SJCRH30 (cell line): ENCODE measurements around the gene BRI3. TPM values are rescaled to one million over a fixed set of nuclear protein-coding genes. Genes with fewer than 3 reads are reported as not detected.

Experiments
- DNase-seq, 2 experiments: peaks; one replicate each; pipeline ENCODE4 v3.0.0-alpha.2; 2015 to 2020
- H3K27ac ChIP-seq: fragments of 250-450 bp; sonication (Bioruptor Pico); 2 replicates; pipeline ENCODE4 v1.5.1; 2020; ENCODE audit warnings: mild to moderate bottlenecking, moderate library complexity
- H3K27me3 ChIP-seq: fragments of 250-450 bp; sonication (Bioruptor Pico); 2 replicates; pipeline ENCODE4 v1.5.1; 2020; ENCODE audit warnings: mild to moderate bottlenecking, moderate library complexity
- H3K36me3 ChIP-seq: fragments of 250-450 bp; sonication (Bioruptor Pico); 2 replicates; pipeline ENCODE4 v1.5.1; 2020; ENCODE audit warnings: mild to moderate bottlenecking, moderate library complexity
- H3K4me1 ChIP-seq: fragments of 250-450 bp; sonication (Bioruptor Pico); 2 replicates; pipeline ENCODE4 v1.5.1; 2020; ENCODE audit warnings: mild to moderate bottlenecking, moderate library complexity
- H3K4me3 ChIP-seq: fragments of 250-450 bp; sonication (Bioruptor Pico); 2 replicates; pipeline ENCODE4 v1.5.1; 2020; ENCODE audit warnings: mild to moderate bottlenecking, moderate library complexity
- H3K9me3 ChIP-seq: fragments of 250-450 bp; sonication (Bioruptor Pico); replicated peaks from 2 replicates; pipeline ENCODE4 v1.5.1; 2020; ENCODE audit warnings: mild to moderate bottlenecking, moderate library complexity
- total RNA-seq: library from RNA; depleted of rRNA; stranded (reverse); fragments of >200 nt; shearing (Covaris generic); gene quantifications from 2 replicates; pipeline ENCODE4 v1.2.3, GENCODE V29; 2014

The BRI3 gene
- total RNA-seq, 1 experiment from 2014 or later, result 43.7 TPM

DNA sequence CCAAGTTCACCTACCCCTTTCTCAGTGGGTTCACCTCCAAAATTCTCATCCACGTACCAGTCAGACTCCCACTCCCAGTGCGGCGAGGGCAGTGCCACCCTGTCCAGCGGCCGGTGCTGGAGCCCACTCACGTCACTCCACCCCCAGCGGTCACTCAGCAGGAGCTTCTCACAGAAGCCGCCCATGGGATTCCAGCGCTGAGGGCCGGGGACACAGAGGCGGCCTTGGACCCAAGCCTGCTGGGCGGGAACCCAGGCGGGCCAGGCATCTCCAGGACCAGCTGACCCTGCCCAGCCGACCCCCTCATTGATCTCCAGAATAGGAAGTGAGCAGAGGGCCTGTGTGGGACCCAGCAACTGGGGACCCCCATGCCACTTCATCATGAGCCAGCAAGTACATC is 36.6 kb upstream of the BRI3 start:
- no peaks in the 10 kb centered on the region for H3K4me1 ChIP-seq
- no peak for DNase-seq
- H3K27me3 ChIP-seq, result no peaks in the 10 kb centered on the region
- no peak overlapping the region for H3K27ac ChIP-seq
- no peaks in the 10 kb centered on the region; the same call in 1 of the 2 replicates for H3K36me3 ChIP-seq
- H3K9me3 ChIP-seq, result no peaks in the 10 kb centered on the region
- no peak overlapping the region for H3K4me3 ChIP-seq

DNA sequence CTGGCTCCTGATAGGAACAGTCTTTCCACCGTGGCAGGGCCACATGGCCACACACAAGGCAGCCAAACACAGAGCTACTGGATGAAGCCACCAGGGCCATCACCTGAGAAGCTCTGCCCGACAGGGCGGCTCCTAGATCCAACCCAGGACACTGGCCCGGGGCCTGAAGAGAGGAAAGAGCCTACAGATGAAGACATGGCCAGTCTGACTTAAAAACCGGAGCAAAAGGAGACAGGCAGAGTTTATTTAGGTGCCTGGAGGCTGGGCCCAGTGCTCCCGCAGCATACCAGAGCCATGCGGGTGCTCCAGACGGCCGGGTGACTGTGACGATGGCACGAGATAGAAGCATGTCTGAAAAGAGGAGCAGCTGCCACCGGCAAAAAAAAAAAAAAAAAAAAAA is 33.3 kb upstream of the BRI3 start:
- peaks cover 12% of the 10 kb centered on the region; the same call in 1 of the 2 replicates for H3K4me1 ChIP-seq
- H3K4me3 ChIP-seq, result no peak overlapping the region
- no peak overlapping the region for H3K27ac ChIP-seq
- no peaks in the 10 kb centered on the region for H3K27me3 ChIP-seq
- no peak for DNase-seq
- H3K36me3 ChIP-seq, result no peaks in the 10 kb centered on the region
- H3K9me3 ChIP-seq, result no peaks in the 10 kb centered on the region

DNA sequence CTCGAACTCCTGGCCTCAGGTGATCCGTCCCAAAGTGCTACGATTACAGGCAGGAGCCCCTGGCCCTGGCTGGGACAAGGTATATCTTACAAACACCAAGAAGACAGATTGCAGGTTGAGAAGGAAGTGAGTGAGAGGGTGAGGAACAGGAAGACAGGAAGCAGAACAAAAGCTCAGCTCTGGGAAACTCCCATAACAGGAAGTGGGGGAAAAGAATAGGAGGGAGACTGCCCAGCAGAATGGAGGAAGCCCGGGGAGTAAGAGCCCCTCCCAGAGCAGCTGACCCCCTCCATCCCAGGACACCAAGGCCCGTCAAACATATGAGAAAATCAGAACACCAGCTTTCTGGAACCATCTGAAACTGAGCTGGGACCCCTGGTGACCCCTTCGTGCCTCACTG is 32.4 kb upstream of the BRI3 start:
- Histone ChIP-seq H3K27ac (no peak overlapping the region), H3K9me3 (no peaks in the 10 kb centered on the region), H3K4me1 (peaks cover 13% of the 10 kb centered on the region; the same call in 1 of the 2 replicates), H3K4me3 (no peak overlapping the region), H3K27me3 (no peaks in the 10 kb centered on the region), H3K36me3 (no peaks in the 10 kb centered on the region)
- DNase-seq, result no peak

DNA sequence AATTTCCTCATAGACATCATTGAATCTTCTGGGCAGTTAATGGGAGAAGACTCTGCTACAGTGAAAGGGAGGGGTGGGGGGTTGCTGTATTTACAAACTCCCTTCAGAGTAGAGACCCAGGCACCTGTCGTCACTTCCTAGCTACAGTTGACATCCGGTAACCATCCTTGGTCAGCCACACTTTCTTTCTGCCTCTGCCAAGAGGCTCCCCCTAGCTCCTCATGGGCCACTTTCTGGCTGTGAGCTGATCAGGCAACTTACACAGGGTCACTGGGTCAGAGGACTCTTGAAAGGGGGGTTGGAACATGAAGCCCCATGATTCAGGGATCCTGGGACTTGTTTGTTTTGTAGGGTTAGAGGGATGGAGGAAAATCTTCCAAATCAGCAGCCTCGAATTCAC is 30.7 kb upstream of the BRI3 start:
- H3K27ac ChIP-seq, result no peak overlapping the region
- no peak overlapping the region for H3K4me3 ChIP-seq
- no peaks in the 10 kb centered on the region for H3K36me3 ChIP-seq
- no peaks in the 10 kb centered on the region for H3K27me3 ChIP-seq
- peaks cover 13% of the 10 kb centered on the region; the same call in 1 of the 2 replicates for H3K4me1 ChIP-seq
- H3K9me3 ChIP-seq, result no peaks in the 10 kb centered on the region
- no peak for DNase-seq

DNA sequence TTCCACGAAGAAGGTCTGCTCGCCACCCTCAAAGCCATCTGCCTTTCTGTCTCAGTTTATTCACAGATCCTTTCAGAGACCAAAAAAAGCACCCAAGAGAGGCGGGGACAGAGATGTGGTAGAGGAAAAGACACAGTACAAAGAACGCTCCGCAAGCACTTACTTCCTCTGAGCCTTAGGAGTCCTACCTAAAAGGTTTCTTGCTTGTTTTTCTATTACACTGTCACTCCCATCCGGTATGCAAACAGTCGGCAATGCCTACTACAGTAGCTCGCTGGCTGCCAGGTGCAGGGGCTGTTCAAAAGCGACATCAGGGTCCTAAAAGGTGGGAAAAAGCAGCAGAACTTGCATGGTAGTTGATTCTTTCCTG is 30.3 kb upstream of the BRI3 start:
- no peak overlapping the region for H3K27ac ChIP-seq

DNA sequence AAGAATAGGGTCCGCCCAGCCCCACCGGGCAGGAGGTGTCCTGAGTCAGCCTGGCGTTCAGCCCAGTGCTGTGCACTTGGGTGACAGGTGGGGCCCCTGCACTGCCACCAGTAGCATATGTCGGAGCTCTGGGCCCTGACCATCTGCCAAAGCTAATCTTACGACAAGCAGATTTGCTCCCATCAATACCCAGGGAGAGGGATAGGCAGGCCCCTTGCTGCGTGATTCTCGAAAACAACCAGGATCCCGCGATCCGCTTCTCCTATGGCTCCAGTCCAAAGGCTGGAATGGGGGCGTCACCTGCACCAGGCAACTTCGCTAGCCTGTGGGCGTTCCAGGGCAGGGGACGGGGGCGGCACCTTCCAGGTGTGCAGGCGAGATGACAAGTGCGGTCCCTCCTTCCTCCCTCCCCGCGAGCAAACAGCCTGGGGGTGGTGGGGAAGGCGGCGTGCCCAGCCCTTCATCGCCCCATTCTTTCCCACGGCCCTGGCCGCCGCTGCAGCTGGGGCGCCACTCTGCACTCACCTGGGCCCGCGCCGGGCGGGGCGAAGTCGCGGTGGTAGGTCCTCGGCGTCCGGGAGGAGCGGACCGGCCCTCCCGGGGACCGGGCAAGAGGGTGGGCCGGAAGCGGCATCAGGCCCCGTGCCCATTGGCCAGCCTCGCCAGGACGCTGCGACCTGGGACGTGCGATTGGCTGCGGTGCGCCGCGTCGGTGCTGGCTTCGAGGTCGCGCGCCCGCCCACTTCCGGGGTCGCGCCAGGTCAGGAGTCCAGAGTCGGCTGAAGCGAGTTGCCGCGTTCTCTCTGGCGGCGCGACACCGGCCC is 29.7 kb upstream of the BRI3 start, which contains the start of gene TECPR1:
Gene TECPR1, minus strand, starts transcription at position 632 of the 824 bp plus-strand sequence. CDS start 6,086 bp downstream, outside the sequence.
- Histone ChIP-seq H3K27me3 (no peaks in the 10 kb centered on the region), H3K9me3 (no peaks in the 10 kb centered on the region), H3K4me1 (peaks cover 13% of the 10 kb centered on the region; the same call in 1 of the 2 replicates), H3K36me3 (no peaks in the 10 kb centered on the region), H3K27ac (peak within 1 kb of the TSS; percentile 74), H3K4me3 (peak within 1 kb of the TSS; percentile 85)
- DNase-seq, result peak; percentile 88 to 91

More for the DNA sequence above, 30.3 kb upstream of the BRI3 start:
- Histone ChIP-seq H3K4me1 (peaks cover 13% of the 10 kb centered on the region; the same call in 1 of the 2 replicates), H3K27me3 (no peaks in the 10 kb centered on the region), H3K36me3 (no peaks in the 10 kb centered on the region), H3K4me3 (peak overlapping the region; percentile 85), H3K9me3 (no peaks in the 10 kb centered on the region)
- DNase-seq, result no peak

DNA sequence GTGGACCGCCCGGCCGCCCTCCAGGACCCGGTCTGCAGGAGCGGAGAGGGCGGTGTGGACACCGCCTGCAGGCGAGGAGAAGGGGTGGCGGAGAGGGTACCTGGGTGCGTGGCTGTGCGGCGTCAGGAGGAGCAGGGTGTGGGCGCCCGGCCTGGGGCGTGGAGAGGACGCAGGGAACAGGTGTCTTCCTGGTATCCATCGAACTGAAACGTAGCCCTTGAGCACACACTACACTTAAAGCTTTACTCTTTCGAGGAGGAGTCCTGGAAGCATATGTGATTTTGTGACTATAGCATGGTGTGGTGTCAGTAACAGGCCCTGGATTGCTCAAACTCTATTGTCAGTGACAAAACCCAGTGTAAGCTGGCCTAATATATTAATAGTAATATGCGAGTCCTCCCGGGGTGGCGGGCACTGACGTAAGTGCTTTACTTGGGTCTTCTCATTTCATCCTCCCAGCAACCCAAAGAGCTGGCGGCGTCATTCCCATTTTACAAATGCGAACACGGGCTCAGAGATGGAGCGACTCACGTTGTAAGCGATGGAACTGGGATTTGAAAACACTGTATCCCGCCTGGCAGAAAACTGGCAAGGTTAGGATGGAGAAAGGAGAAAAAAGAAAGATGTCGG is 28.9 kb upstream of the BRI3 start:
- H3K27me3 ChIP-seq, result no peaks in the 10 kb centered on the region
- no peak for DNase-seq
- H3K4me3 ChIP-seq, result peak overlapping the region; percentile 85
- peaks cover 13% of the 10 kb centered on the region; the same call in 1 of the 2 replicates for H3K4me1 ChIP-seq
- no peaks in the 10 kb centered on the region for H3K9me3 ChIP-seq
- H3K36me3 ChIP-seq, result no peaks in the 10 kb centered on the region
- H3K27ac ChIP-seq, result peak overlapping the region; percentile 74

DNA sequence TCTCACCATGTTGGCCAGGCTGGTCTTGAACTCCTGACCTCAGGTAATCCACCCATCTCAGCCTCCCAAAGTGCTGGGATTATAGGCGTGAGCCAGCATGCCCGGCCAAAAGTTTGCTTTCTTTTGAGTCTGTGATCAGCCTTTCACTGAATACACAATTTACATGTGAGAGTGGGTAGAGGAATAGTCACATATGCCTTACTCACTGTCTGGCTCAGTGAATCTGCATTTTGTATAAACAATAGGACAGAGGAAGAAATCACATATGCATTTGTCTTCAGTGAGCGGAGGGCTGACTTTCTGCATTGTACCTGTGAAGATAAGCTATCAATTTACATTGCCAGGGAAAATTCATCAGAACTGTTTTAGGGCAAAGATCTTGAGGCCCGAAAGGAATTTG is 27.0 kb upstream of the BRI3 start:
- no peaks in the 10 kb centered on the region for H3K9me3 ChIP-seq
- no peaks in the 10 kb centered on the region for H3K27me3 ChIP-seq
- no peak for DNase-seq
- no peak overlapping the region for H3K4me3 ChIP-seq
- peaks cover 13% of the 10 kb centered on the region; the same call in 1 of the 2 replicates for H3K4me1 ChIP-seq
- H3K27ac ChIP-seq, result no peak overlapping the region
- no peaks in the 10 kb centered on the region for H3K36me3 ChIP-seq

DNA sequence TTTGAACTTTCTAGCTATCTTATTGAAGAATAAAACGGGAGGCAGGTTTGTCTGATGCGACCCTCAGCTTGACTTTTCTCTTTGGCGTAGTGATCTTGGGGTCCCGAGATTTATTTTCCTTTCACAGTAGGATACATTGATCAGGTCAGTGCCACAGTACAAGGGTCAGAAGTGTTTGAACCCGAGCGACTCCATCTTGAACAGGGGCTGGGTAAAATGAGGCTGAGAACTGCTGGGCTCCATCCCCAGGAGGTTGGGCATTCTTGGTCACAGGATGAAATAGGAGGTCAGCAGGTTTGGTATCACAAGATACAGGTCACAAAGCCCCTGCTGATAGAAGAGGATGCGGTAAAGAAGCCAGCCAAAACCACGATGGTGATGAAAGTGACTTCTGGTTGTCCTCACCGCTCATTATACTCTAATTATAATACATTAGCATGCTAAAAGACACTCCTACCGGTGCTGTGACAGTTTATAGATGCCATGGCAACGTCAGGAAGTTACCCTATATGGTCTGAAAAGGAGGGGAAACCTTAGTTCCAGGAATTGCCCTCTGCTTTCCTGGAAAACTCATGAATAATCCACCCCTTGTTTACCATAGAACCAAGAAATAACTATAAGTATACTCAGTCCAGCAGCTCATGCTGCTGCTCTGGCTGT is 26.4 kb upstream of the BRI3 start:
- H3K4me3 ChIP-seq, result no peak overlapping the region
- peaks cover 13% of the 10 kb centered on the region; the same call in 1 of the 2 replicates for H3K4me1 ChIP-seq
- H3K27ac ChIP-seq, result no peak overlapping the region
- no peak for DNase-seq
- H3K9me3 ChIP-seq, result no peaks in the 10 kb centered on the region
- no peaks in the 10 kb centered on the region for H3K36me3 ChIP-seq
- no peaks in the 10 kb centered on the region for H3K27me3 ChIP-seq

DNA sequence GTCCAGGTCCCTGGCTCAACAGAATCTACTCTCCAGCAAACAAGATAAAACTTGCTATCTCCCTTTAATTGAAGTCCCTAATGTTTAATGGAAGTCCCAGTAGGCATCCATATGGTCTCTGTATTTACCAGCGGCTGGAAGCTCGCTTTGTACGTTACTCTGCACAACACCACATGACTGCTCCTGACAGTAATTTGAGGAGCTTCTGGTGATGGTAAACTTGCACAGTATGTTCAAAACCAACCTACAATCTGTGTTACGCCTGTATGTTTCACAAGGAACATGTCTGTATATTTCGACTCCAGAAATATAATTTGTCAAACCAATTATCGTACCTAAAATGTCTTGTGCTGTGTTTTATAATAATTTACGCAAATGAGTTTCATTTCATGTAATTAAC is 25.1 kb upstream of the BRI3 start:
- Histone ChIP-seq H3K9me3 (no peaks in the 10 kb centered on the region), H3K27me3 (no peaks in the 10 kb centered on the region), H3K27ac (no peak overlapping the region), H3K36me3 (0 out of 2 replicates have a peak, but pooled peaks cover 4% of the 10 kb centered on the region), H3K4me1 (peaks cover 6% of the 10 kb centered on the region; the same call in 1 of the 2 replicates), H3K4me3 (no peak overlapping the region)
- DNase-seq, result no peak

DNA sequence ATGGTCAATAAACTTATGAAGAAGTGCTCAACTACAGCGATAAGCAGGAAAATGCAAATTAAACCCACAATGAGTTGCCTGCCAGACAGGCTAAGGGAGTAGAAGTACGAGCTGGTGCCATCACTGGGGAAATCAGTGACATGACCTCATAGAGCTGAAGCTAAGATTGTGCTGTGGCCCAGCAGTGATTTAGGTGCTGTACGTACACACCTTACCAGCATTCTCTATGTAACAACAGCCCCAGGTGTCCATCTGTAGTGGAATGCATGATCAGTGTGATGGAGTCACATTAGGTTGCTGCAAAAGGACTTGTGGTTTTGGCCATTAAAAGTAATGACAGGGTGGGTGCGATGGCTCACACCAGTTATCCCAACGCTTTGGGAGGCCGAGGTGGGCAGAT is 23.8 kb upstream of the BRI3 start:
- peaks cover 5% of the 10 kb centered on the region; the same call in 1 of the 2 replicates for H3K4me1 ChIP-seq
- H3K4me3 ChIP-seq, result no peak overlapping the region
- 0 out of 2 replicates have a peak, but pooled peaks cover 4% of the 10 kb centered on the region for H3K36me3 ChIP-seq

DNA sequence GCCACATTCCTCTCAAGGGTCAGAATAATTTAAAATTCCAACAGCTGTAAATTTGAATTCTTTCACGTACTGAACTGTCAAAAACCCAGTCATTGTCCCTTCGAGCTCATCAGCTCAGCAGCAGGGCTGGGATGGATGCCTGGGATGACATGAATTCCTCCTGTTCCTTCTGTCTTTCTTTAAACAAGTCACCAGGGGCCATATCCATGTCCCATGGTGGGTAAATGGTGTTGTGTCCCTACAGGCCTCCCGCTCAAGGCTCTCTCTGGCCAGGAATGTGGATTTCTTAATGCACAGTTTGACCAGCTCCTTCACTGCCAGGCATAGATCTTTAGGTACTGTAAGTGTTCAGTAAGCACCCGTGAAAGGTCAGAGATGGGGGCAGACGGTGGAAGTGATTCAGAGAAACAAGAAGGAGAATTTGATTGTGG is 15.6 kb upstream of the BRI3 start:
- Histone ChIP-seq H3K9me3 (no peaks in the 10 kb centered on the region), H3K4me3 (no peak overlapping the region), H3K27ac (0 out of 2 replicates have a peak overlapping the region, but pooled peaks have one; percentile 9), H3K4me1 (no peaks in the 10 kb centered on the region), H3K27me3 (no peaks in the 10 kb centered on the region), H3K36me3 (0 out of 2 replicates have a peak, but pooled peaks cover 1% of the 10 kb centered on the region)
- no peak for DNase-seq

More for the DNA sequence above, 23.8 kb upstream of the BRI3 start:
- Histone ChIP-seq H3K27ac (no peak overlapping the region), H3K27me3 (no peaks in the 10 kb centered on the region), H3K9me3 (no peaks in the 10 kb centered on the region)
- DNase-seq, result no peak

DNA sequence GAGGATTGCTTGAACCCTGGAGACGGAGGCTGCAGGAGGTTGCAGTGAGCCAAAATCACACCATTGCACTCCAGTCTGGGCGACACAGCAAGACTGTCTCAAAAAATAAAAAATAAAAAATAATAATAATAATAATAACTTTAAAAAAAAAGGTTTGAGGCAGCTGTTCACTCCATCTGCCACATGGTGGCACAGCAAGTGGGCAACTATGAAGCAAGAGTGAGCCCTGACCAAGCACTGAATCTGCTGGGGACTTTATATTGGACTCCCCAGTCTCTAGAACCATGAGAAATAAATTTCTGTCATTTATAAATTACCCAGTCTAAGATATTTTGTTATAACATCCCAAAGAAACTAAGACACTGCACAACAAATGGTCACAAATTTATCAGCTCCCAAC is 14.6 kb upstream of the BRI3 start:
- H3K27ac ChIP-seq, result no peak overlapping the region
- no peaks in the 10 kb centered on the region for H3K27me3 ChIP-seq

DNA sequence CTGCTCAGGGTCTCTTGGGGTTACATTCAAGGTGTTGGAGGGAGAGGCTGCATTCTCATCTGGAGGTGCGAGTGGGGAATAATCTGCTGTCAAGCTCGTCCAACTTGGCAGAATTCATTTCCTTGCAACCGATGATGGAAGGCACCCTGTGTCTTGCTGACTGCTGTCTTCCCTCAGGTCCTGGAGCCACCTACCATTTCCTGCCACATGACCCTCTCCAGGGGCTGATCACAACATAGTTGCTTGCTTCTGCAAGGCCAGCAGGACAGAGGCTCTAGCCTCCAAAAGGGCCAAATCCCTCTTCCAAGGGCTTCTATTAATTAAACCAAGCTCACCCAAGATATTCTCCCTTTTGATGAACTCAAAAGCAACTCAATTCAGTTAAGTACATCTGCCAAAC is 14.2 kb upstream of the BRI3 start:
- no peaks in the 10 kb centered on the region for H3K9me3 ChIP-seq
- no peaks in the 10 kb centered on the region for H3K36me3 ChIP-seq
- no peaks in the 10 kb centered on the region for H3K4me1 ChIP-seq
- H3K4me3 ChIP-seq, result no peak overlapping the region
- no peak for DNase-seq
- no peaks in the 10 kb centered on the region for H3K27me3 ChIP-seq
- no peak overlapping the region for H3K27ac ChIP-seq

More for the DNA sequence above, 14.6 kb upstream of the BRI3 start:
- Histone ChIP-seq H3K4me1 (no peaks in the 10 kb centered on the region), H3K9me3 (no peaks in the 10 kb centered on the region), H3K36me3 (no peaks in the 10 kb centered on the region), H3K4me3 (no peak overlapping the region)
- DNase-seq, result no peak
